ENCODE results near the gene CERS1.

DNA sequence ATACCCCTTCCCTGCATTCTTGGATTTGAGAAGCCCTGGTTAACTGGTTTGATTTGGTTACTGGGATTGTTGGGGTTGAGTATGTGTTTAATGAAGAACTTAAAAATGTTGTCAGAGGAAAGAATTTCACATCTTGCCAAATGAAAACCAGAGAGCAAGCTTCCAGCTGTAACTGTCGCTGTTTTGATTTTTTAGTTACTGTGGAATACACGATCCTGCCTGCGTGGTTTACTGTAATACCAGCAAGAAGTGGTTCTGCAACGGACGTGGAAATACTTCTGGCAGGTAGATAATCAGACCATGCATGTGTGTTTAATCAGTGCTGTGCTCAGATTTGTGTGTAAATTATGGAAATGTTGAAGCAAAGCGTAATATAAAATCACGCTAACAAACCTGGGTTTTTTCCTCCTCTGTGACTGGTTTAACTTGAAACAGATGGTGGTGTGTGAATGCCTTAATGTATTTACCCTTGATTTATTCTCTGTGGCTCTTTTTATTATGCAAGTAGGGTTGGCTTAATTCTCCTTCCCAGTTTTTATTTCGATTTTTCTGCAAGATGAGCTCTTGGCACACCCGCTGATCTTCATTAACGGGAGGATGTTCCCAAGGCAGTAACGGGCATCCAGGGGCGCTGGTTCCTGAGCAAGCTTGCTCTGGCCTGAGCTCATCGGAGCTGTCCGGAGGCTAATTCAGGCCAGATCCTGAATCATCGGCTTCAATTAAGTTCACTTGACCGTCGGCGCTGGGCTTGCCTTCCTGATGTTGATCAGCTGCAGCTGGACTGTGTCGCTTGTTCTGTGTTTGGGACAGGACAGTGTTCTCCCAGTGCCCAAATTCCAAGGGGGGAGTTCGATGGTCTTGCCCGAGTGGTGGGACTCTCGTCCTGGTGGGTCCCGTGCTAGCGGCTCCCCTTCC, 48.2 kb downstream of the CERS1 start:
- TF ChIP-seq, protein P1, sequence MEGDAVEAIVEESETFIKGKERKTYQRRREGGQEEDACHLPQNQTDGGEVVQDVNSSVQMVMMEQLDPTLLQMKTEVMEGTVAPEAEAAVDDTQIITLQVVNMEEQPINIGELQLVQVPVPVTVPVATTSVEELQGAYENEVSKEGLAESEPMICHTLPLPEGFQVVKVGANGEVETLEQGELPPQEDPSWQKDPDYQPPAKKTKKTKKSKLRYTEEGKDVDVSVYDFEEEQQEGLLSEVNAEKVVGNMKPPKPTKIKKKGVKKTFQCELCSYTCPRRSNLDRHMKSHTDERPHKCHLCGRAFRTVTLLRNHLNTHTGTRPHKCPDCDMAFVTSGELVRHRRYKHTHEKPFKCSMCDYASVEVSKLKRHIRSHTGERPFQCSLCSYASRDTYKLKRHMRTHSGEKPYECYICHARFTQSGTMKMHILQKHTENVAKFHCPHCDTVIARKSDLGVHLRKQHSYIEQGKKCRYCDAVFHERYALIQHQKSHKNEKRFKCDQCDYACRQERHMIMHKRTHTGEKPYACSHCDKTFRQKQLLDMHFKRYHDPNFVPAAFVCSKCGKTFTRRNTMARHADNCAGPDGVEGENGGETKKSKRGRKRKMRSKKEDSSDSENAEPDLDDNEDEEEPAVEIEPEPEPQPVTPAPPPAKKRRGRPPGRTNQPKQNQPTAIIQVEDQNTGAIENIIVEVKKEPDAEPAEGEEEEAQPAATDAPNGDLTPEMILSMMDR (IDR thresholded peaks at IDR 0.05), result no peak
- TF ChIP-seq POLR2A (IDR thresholded peaks at IDR 0.05), result no peak
